Measurements from ENCODE around the gene GALNT10.
"Not testable (repeated sequence)": the region's sequence is repeated elsewhere in the genome, so short reads cannot be mapped to it uniquely, and the experiment has no call there.

GALNT10 gene

GRCh38 chr5:154358516-154359220, 168.1 kb downstream of the GALNT10 start:
- DNase-seq: no peak

- DNase-seq: no peak
Observed at GRCh38 chr5:154359221-154359573, 168.7 kb downstream of the GALNT10 start.

- DNase-seq: not testable (repeated sequence)
Observed at GRCh38 chr5:154360241-154360640, 169.7 kb downstream of the GALNT10 start.

GRCh38 chr5:154363411-154363810, 172.9 kb downstream of the GALNT10 start:
- DNase-seq: no peak

- DNase-seq: no peak
Observed at GRCh38 chr5:154364771-154365170, 174.2 kb downstream of the GALNT10 start.

DNA sequence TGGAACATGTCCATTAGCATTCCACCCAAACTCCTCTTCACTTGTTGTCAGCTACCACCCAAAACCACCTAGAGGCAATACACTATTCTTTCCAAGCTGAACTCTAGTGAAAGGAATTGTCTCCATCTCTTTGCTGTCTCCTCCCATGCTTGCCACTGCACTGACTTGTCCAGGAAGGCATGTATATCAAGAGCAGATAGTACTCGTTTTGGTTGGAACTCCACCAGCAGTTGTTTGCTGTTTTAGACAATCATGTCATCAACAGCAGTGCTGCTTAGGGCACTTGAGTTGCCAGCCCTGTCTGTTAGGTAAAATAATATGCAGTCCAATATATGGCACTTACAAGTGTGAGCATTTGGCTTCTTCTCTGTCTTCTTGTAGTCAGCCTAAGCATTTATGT, 175.3 kb downstream of the GALNT10 start:
- no peak for DNase-seq

- DNase-seq: no peak
Observed at GRCh38 chr5:154366353-154366752, 175.8 kb downstream of the GALNT10 start.

- no peak for DNase-seq
Observed at GRCh38 chr5:154367101-154367500, 176.6 kb downstream of the GALNT10 start.

- DNase-seq: no peak
Observed at GRCh38 chr5:154368041-154368800, 177.7 kb downstream of the GALNT10 start.

GRCh38 chr5:154369682-154370081, 179.1 kb downstream of the GALNT10 start:
- no peak for DNase-seq

DNA sequence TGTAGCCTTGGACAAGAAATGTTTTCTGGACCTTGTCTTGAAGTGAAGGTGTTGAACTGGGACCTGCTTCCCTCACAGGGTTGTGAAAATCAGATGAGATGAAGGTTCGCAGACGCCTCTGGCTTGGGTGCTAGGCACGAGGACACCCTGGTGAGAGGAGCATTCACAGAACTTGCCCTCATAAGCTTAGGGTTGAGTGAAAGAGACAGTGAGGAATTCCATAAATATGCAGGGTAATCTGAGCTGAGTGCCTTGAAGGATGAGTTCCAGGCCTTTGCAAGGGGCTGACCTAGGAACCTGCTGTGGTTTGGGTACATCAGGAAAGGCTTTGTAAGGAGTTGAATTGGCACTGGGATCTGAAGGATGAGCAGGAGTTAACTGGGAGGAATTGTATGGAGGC, 179.6 kb downstream of the GALNT10 start:
- no peak for DNase-seq

DNA sequence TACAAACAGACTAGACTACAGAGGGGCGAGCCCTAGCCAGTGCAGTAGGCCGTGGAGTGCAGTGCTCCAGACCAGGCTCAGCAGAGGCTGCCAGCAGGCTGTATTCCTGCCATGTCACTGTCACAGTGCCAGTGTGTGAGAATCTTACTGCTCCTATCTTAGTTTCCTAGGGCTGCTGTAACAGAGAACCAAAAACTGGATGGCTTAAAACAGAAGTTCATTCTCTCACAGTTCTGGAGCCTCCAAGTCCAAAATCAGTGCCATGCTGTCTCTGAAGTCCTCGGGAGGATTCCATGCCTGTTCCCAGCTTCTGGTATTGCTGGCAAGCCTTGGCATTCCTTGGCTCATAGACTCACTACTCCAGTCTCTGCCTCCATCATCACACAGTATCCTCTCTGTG, 180.3 kb downstream of the GALNT10 start:
- DNase-seq: no peak

GRCh38 chr5:154371687-154372086, 181.2 kb downstream of the GALNT10 start:
- DNase-seq: no peak

DNA sequence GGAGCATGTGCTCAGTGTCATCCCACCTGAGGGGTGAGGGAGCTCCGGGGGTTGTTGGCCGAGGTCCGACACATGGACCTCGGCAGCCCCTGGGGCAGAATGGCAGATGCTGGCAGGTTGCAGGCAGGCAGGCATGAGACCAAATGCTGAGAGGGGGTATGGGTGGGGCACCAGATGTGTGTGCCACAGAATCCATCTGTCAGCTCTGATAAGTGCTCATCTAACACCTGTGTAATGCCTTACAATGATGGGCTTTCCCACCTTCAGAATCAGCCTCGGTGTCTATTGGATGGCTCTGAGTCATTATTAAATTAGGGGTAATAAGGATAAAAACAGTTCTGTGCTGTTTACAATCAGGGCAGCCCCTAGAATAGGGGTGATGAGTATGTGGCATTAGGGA, 182.1 kb downstream of the GALNT10 start:
- DNase-seq: no peak

- DNase-seq: no peak
Observed at GRCh38 chr5:154373326-154373725, 182.8 kb downstream of the GALNT10 start.

DNA sequence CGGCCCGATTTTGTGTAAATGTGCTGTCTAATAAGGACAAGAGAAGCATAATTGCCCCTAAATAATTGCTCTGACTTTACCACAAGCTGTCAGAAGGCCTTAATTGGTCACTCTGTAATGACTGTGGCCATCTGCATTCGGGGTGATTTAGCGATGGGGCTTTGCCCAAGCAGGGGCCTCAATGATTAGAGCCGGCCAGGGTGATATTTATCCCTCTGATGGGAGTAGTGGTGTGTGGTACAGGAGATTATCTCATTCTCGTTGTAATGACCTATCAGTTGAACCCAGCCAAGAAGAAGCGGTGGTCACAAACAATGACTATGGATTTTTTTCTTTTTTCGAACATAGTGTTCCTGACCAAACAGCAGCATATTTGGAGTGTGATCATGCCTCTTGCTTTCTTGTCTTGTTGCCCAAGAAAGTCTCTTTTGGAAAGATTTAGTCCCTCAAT, 183.2 kb downstream of the GALNT10 start:
- DNase-seq: no peak

DNA sequence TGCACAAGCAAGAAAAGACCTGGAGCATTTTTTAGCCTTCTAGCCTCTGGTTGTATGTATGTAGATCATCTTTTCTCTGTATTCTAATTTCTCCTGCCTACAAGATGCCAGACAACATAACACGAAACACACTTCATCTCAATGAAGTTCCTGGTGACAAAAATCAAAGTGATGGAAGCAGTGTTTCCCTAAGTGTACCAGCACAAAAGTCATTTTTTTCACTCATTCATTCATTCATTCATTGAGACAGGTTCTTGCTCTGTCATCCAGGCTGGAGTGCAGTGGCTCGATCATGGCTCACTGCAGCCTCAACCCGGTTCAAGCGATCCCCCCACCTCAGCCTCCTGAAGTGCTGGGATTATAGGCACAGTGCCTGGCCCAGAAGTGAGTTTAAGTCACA, 183.7 kb downstream of the GALNT10 start:
- DNase-seq: no peak

- no peak for DNase-seq
Observed at GRCh38 chr5:154375329-154376008, 184.9 kb downstream of the GALNT10 start.

GRCh38 chr5:154376481-154376880, 185.9 kb downstream of the GALNT10 start:
- no peak for DNase-seq

DNA sequence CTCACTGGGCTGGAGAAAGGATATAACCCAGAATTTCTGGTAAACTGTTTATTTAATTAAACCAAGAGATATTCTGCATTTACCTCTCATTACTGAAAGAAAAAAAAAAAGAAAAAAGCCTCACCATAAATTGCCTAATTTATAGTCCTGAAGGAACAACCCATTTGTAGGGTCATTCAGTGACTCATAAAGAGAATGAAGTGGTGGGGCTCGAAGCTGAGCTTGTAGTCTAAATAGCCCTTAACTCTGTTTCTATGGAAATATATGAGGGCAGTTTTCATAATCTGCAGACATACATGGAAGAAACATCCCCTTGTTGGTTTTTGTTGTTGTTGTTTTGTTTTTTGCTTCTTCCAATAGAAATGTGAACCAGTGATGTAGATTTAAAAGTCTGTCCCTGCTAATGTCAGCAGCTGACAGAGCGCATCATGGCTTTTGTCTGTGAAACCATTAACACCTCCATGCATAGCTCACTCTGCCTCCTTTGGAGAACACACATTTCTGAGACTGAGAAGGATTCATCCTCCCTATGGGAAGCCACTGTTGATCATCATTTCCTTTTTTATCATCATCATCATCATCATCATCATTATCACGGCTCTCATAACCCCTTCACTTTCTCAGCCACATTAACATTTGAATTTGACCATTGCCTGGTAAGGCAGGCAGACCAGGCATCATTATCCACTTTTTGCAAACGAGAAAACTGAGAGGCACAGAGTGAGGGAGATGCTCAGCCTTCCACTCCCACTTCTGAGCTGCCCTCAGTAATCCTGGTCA, 187.4 kb downstream of the GALNT10 start:
- DNase-seq: no peak

- no peak for DNase-seq
Observed at GRCh38 chr5:154380263-154380662, 189.7 kb downstream of the GALNT10 start.

DNA sequence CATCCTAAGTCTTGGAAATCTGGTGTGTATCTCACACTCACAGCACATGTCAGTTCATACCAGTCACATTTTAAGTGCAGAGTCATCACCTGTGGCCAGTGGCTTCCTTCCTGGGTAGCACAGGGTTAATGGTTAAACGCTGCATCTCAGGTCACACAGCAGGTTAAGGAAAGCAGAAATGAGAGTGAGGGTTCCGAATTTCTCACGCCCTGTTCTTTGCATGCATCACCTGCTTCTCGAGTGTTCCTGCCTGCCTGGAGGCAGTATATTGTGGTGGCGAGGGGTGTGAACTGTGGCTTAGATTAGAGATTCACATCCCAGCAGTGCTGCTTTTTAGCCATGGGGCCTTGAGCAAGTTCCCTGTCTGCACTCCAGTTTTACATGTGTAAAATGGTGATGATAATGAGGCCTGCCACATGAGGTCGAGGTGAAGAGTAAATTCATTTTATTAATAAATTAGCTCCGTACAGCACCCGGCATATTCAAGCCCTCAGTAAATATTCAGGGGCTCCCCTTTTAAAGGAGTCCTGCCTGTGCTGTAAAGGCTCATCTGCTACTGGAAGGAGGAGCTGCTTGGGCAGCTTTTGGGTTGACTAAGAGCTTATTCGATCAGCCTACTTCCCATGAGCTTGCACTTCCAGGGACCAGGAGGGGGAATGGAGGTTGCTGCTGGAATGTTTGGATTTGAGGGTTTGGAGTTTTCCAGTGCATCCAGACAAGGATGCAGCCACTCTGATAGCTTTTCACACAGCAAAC, 194.1 kb downstream of the GALNT10 start:
- no peak for DNase-seq

- DNase-seq: no peak
Observed at GRCh38 chr5:154385236-154385512, 194.6 kb downstream of the GALNT10 start.
